Smooth muscle cell (in vitro differentiated cells): Measurements from ENCODE around the gene PIGQ. TPM values are rescaled to one million over a fixed set of nuclear protein-coding genes. Genes with fewer than 3 reads are reported as not detected.

Experiments used
- DNase-seq: peaks from one replicate; lab custom pipeline; 2025; ENCODE audit not compliant: unreplicated experiment; lab: John Stamatoyannopoulos, UW
- H2AFZ ChIP-seq: fragments of 200-600 bp; sonication (generic); 2 replicates; pipeline ENCODE4 v1.6.0; 2016; ENCODE audit warnings: antibody characterized with exemption, low read depth, mild to moderate bottlenecking
- H3F3A ChIP-seq: fragments of 200-600 bp; sonication (generic); 2 replicates; pipeline ENCODE4 v1.6.0; 2017; ENCODE audit warnings: antibody characterized with exemption, low read depth
- H3K27ac ChIP-seq: fragments of 200-600 bp; sonication (generic); 2 replicates; pipeline ENCODE4 v1.5.1; 2016; ENCODE audit warnings: low read depth, mild to moderate bottlenecking
- H3K27me3 ChIP-seq: fragments of 200-600 bp; sonication (generic); 2 replicates; pipeline ENCODE4 v1.6.1; 2016; ENCODE audit warnings: low read depth, mild to moderate bottlenecking
- H3K36me3 ChIP-seq: fragments of 200-600 bp; sonication (generic); 2 replicates; pipeline ENCODE4 v1.5.1; 2016; ENCODE audit warnings: low read depth
- H3K4me1 ChIP-seq: fragments of 200-600 bp; sonication (generic); 2 replicates; pipeline ENCODE4 v1.5.1; 2016; ENCODE audit warnings: low read depth
- H3K4me2 ChIP-seq: fragments of 200-600 bp; sonication (generic); 2 replicates; pipeline ENCODE4 v1.6.0; 2016; ENCODE audit warnings: mild to moderate bottlenecking
- H3K4me3 ChIP-seq: fragments of 200-600 bp; sonication (generic); 2 replicates; pipeline ENCODE4 v1.5.1; 2016; ENCODE audit warnings: mild to moderate bottlenecking
- H3K79me2 ChIP-seq: fragments of 200-600 bp; sonication (generic); 2 replicates; pipeline ENCODE4 v1.6.0; 2016; ENCODE audit warnings: low read depth, mild to moderate bottlenecking
- H3K9ac ChIP-seq: fragments of 200-600 bp; sonication (generic); 2 replicates; pipeline ENCODE4 v1.6.0; 2016; ENCODE audit warnings: low read depth
- H3K9me3 ChIP-seq: fragments of 200-600 bp; sonication (generic); replicated peaks from 2 replicates; pipeline ENCODE4 v1.5.1; 2016; ENCODE audit warnings: low read depth
- H4K20me1 ChIP-seq: fragments of 200-600 bp; sonication (generic); 2 replicates; pipeline ENCODE4 v1.6.0; 2016; ENCODE audit warnings: low read depth
- WGBS: methylation state at CpG from one replicate; pipeline ENCODE4 v1.1.7; 2016; ENCODE audit warnings: low lambda C conversion rate; 5-methylcytosine and 5-hydroxymethylcytosine counted together
- polyA plus RNA-seq: library from polyadenylated mRNA; unstranded; fragments of >200 nt; fragmentation: Nextera tagmentation; extraction: Ambion mirVana; gene quantifications from 2 replicates; pipeline ENCODE4 v1.2.1, GENCODE V29; 2016
- total RNA-seq: library from RNA; depleted of rRNA; stranded (reverse); fragments of >200 nt; gene quantifications from 2 replicates; pipeline ENCODE4 v1.2.3, GENCODE V29; 2014
- TF ChIP-seq, protein P1 (sequence below): fragments of 200-600 bp; sonication (generic); IDR thresholded peaks from 2 replicates; pipeline ENCODE4 v1.5.1; 2017; ENCODE audit warnings: borderline replicate concordance, mild to moderate bottlenecking, antibody characterized with exemption; ENCODE audit not compliant: insufficient read depth, poor library complexity, severe bottlenecking

Gene PIGQ
- total and polyA plus RNA-seq, 2 experiments from 2014 or later: 21.0 to 45.7 TPM

DNA sequence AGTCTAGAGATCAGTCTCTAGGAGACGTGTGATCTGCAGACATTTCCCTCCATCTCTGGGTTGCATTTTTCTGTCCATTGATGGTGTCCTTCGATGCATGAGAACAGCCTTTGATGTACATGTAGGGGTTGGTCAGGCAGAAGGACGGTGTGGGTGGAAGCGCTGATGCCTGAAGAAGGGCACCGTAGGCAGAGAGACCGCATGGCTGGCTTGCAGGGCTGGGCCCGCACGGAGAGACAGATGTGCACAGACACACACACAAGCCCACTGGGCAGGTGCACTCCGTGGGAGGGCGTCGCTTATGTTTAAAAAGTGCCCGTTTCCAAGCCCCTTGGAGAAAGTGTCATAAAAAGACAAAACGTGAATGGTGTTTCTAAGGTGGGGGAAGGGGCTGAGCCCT lies 45.4 kb downstream of the PIGQ start:
- H3F3A ChIP-seq: no peaks in the 10 kb centered on the region
- H3K9me3 ChIP-seq: no peaks in the 10 kb centered on the region
- H3K9ac ChIP-seq: no peak overlapping the region
- no peaks in the 10 kb centered on the region for H3K36me3 ChIP-seq
- 95% methylated on average over 13 of the region's 13 CpGs for WGBS
- TF ChIP-seq, protein P1, sequence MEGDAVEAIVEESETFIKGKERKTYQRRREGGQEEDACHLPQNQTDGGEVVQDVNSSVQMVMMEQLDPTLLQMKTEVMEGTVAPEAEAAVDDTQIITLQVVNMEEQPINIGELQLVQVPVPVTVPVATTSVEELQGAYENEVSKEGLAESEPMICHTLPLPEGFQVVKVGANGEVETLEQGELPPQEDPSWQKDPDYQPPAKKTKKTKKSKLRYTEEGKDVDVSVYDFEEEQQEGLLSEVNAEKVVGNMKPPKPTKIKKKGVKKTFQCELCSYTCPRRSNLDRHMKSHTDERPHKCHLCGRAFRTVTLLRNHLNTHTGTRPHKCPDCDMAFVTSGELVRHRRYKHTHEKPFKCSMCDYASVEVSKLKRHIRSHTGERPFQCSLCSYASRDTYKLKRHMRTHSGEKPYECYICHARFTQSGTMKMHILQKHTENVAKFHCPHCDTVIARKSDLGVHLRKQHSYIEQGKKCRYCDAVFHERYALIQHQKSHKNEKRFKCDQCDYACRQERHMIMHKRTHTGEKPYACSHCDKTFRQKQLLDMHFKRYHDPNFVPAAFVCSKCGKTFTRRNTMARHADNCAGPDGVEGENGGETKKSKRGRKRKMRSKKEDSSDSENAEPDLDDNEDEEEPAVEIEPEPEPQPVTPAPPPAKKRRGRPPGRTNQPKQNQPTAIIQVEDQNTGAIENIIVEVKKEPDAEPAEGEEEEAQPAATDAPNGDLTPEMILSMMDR: no peak
- no peaks in the 10 kb centered on the region for H3K27me3 ChIP-seq
- H3K4me2 ChIP-seq: no peak overlapping the region
- DNase-seq: no peak
- H3K4me3 ChIP-seq: no peak overlapping the region
- H3K4me1 ChIP-seq: no peaks in the 10 kb centered on the region
- peaks cover 71% of the 10 kb centered on the region for H4K20me1 ChIP-seq
- peaks cover 7% of the 10 kb centered on the region for H3K79me2 ChIP-seq
- no peak overlapping the region for H2AFZ ChIP-seq
- no peak overlapping the region for H3K27ac ChIP-seq

DNA sequence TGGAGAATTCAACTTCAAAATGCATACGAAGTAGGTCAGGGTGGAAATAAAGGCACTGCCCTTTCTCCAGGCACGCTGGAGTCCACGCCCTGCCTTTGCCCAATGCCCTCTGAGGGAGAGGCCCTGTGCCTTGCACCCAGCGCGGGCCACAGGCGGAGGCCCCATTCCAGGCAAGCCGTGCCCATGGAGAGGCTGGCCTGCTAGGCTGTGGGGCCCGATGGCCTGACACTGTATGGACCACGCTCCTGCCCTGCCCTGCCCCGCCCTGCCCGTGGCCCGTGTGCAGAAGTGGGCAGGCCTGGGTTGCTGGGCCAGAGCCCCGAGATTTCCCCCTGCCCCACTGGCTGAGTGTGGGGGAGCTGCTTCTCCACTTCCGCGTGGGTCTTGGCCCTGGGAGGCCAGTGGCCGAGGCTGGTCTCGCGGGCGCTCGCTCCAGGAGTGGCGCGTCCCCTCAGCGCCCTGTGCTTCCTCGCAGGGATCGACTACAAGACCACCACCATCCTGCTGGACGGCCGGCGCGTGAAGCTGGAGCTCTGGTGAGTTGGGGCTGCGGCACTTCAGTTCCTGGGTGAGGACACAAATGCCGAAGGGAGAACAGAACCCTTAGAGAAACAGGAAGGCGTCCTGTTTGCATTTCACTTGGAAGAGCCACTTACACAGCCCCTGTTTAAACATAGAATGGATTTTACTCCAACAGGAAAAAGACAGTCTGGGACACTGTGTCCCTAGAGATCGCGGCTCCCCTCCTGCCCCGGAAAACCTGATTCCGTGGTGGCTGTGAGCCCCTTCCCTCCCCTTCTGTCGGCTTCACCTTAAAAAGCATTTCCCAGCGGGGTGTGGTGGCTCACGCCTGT lies 47.2 kb downstream of the PIGQ start:
- H3K27ac ChIP-seq: no peak overlapping the region
- H3K4me1 ChIP-seq: peaks cover 4% of the 10 kb centered on the region
- H2AFZ ChIP-seq: no peak overlapping the region
- no peak overlapping the region for H3K4me2 ChIP-seq
- peaks cover 72% of the 10 kb centered on the region for H4K20me1 ChIP-seq
- WGBS: 97% methylated on average over 39 of the region's 39 CpGs
- no peak for DNase-seq
- no peaks in the 10 kb centered on the region for H3K27me3 ChIP-seq
- no peak overlapping the region for H3K4me3 ChIP-seq
- no peaks in the 10 kb centered on the region for H3F3A ChIP-seq
- H3K36me3 ChIP-seq: no peaks in the 10 kb centered on the region
- H3K9ac ChIP-seq: no peak overlapping the region
- H3K79me2 ChIP-seq: peaks cover 3% of the 10 kb centered on the region
- no peaks in the 10 kb centered on the region for H3K9me3 ChIP-seq
- TF ChIP-seq, protein P1: no peak

DNA sequence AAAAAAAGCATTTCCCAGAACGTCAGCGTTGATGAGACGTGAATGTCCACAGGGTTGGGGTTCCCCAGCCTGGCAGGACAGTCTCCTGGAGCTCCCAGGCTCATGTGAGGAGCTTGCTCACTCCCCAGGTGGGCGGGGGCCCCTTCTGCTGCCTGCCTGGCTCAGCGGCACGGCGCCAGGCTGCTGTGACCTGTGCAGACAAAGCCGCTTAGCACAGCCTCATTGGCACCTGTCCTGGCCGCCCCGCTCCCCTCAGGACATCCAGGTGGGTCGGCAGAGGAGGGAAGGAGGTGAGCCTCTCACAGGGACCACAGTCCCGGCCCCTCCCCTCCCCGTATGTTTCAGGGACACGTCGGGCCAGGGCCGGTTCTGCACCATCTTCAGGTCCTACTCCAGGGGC lies 48.1 kb downstream of the PIGQ start:
- no peak for DNase-seq
- WGBS: 94% methylated on average over 16 of the region's 16 CpGs
- H3K9ac ChIP-seq: no peak overlapping the region

More for the DNA sequence above, 48.1 kb downstream of the PIGQ start:
- peaks cover 73% of the 10 kb centered on the region for H4K20me1 ChIP-seq
- no peak overlapping the region for H2AFZ ChIP-seq
- H3K79me2 ChIP-seq: peaks cover 3% of the 10 kb centered on the region
- no peaks in the 10 kb centered on the region for H3F3A ChIP-seq
- no peak overlapping the region for H3K4me2 ChIP-seq
- H3K27ac ChIP-seq: no peak overlapping the region
- H3K36me3 ChIP-seq: no peaks in the 10 kb centered on the region
- no peaks in the 10 kb centered on the region for H3K27me3 ChIP-seq
- H3K9me3 ChIP-seq: no peaks in the 10 kb centered on the region
- TF ChIP-seq, protein P1: no peak
- peaks cover 6% of the 10 kb centered on the region for H3K4me1 ChIP-seq
- H3K4me3 ChIP-seq: no peak overlapping the region
